ENCODE results near the gene ADAT3.

The ADAT3 gene

GRCh38 chr19:1942934-1943555, 37.8 kb downstream of the ADAT3 start:
- no peak for ATAC-seq

DNA sequence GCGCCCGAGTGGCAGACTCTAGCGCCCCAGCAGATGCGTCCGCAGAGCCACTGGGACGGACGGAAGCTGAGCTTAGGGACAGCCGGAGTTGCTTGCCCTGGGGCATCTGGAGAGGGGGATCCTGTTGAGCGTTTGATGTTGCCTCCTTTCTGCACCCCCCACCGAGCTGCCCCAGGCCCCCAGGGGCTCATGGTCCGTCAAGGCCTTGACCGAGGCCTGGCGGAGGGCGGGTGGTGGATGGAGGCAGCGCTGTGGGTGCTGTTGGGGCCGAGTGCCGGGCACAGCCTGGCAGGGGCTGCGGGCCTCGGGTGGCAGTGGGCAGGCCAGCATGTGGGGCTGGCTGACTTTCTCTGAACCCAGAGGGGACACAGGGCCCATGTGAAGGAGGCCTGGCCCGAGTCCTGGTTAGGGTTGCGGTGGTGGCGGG, 38.5 kb downstream of the ADAT3 start:
- no peak for ATAC-seq

- no peak for ATAC-seq
Observed at GRCh38 chr19:1944088-1944915, 39.1 kb downstream of the ADAT3 start.

- no peak for ATAC-seq
Observed at GRCh38 chr19:1944916-1945561, 39.8 kb downstream of the ADAT3 start.

DNA sequence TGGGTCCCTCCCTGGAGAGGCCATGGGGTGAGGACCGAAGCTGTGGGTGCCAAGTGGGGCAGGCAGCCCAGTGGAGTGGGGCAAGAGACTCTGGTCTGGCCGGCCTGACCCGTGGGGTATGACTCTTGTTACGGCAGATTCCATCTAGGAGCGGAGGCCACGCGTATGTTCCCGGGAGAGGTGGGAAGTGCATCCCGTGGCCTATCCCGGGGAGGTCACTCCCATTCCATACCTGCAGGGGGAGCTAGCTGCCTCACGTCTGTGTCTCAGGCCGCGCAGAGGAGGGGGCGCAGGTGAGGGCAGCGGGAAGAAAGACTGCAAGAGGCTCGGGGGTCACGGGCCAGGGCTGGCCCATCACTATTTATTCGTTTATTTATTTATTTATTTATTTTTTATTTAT, 40.7 kb downstream of the ADAT3 start:
- ATAC-seq, result no peak

- ATAC-seq, result no peak
Observed at GRCh38 chr19:1947651-1948209, 42.5 kb downstream of the ADAT3 start.

- no peak for ATAC-seq
Observed at GRCh38 chr19:1949304-1950101, 44.3 kb downstream of the ADAT3 start.

- ATAC-seq, result no peak
Observed at GRCh38 chr19:1950640-1951039, 45.4 kb downstream of the ADAT3 start.

GRCh38 chr19:1952635-1953034, 47.4 kb downstream of the ADAT3 start:
- no peak for ATAC-seq

DNA sequence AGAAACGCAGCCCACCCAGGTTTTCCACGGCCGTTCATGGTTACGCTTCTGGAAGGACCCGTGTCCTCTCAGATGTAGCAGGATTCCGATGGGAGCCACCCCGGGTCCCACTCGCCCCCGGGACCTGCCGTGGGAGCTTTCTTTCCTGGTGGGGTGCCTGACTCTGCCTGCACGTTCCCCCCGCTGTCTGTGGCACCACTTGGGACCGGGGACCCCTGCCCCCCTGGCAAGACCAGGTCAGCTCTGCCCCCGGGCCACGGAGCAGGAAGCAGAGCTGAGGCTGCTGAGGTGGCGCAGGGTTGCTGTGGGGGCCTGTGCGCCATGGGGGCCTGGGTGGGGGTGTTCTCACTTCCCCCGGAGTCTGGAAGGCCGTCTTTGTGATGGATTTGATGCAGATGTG, 47.8 kb downstream of the ADAT3 start:
- no peak for ATAC-seq

DNA sequence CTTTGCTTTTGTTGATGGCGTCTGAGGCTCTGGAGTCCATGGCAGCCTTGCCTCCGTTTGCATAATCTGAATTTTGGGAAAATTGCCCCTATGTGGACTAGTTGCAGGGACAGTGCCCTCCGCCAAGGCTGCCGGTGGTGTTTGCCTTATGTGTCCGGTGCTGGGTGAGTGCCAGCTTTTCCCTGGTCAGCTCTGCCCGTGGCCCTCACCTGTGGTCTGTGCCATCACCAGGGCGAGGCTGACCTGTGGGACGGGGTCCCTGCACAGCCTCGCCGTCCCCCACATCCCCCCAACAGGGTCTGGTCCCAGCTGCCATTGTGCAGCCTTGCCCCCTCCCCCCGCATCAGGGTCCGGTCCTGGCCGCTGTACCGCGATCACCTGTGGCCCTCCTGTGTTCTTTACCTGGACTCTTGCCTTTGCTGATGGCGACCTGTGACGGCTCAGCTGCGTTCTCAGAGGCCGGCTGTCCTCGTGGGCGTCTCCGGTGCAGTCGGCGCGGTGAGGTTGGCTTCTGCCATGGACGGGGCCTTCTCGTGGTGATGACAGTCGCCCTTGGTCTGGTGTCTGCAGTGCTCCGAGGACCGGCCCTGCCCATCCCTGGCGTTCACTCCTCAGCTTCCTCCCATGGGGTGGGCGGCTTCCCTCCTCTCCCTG, 48.4 kb downstream of the ADAT3 start:
- no peak for ATAC-seq

DNA sequence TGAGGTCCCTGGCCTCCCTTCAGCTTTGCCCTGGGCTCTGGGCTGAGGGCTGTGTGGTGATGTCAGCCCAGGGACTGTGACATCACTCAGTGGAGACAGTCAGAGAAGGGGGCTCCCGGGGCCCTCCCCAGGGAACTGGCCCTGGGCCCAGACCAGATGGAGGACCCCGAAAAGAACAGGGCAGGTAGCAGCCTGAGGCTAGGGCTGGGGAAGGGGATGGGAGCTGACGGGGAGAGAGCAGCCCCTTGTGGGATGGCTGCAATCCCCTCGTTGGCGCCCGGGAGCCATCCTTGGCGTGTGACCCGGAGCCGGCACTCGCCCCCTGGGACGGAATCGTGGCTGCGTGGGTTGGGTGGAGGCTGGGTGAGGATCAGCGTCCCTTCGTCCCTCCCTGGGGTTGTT, 49.3 kb downstream of the ADAT3 start:
- ATAC-seq, result no peak

- no peak for ATAC-seq
Observed at GRCh38 chr19:1955171-1956121, 50.2 kb downstream of the ADAT3 start.

DNA sequence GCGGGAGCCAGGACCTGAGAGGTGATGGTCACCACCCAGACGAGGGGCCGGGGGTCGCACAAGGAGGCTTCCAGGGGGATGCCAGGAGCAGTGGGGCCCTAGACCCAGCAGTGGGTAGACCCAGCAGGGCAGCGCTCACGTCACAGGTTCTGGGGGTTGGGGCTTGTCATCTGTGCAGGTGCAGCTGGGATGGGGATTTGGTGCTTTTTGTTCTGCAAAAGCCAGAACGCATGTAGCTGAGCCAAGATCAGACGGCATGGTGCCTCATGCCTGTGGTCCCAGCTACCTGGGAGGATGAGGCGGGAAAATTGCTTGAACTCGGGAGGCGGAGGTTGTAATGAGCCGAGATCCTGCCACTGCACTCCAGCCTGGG, 50.9 kb downstream of the ADAT3 start:
- ATAC-seq, result no peak

- ATAC-seq, result no peak
Observed at GRCh38 chr19:1956868-1957492, 51.8 kb downstream of the ADAT3 start.

DNA sequence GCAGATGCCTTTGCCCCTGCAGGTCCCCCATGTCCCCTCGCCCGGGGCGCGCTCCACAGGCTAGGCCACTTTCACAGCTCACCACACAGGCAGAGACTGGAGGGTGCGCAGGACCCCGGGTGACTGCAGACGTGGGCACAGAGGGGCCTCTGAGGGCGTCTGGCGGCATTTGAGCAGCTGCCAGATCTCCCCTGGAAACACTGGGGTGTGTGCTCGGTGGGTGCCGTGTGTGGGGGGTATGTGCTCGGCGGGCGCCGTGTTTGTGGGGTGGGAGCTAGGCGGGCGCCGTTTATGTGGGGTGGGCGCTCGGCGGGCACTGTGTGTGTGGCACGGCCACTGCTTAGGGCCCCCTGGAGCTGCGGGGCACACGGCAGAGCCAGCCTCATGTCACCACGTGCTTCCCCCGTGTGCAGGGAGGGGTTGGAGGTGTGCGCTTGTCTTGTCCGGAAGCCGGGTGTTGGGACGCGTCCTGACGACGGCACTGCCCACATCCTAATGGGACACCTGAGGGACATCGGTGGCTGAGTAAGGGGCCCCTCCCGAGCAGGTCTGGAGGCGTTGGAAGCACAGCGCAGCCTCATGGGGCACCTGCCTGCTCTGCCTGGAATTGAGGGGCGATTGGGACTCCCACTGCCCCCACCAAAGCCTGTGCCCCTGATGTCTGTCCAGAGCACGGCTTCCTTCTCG, 52.5 kb downstream of the ADAT3 start:
- no peak for ATAC-seq

DNA sequence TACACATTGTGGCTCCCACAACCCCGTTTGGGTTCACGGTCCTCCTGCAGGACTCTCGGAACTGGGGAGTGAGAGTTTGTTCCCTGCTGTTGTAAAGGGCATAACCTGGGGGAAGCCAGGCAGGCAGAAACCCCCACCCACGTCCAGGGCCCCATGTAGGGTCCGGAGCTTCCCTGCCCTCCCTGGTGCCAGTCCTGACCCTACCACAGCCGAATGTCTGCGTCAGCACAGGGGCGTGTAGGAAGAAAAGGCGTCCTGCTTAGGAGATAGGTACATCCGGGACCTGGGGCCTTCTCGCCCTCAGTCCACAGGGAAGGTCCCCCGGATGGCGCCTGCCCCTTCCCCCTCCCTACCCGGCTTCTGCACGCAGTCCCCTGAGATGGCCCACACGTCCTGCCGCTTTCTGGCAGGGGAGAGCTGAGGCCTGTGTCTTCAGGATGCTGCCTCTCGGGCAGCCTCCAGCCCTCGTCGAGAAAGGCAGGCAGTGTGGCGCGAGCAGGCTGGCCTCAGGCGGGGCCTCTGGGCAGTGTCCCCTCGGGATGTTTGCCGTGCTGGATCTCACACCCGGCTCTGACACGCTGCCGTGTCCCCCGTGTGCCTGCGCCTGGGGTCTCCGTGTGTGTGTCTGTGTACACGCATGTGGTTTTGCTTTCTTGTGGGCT, 54.9 kb downstream of the ADAT3 start:
- no peak for ATAC-seq

DNA sequence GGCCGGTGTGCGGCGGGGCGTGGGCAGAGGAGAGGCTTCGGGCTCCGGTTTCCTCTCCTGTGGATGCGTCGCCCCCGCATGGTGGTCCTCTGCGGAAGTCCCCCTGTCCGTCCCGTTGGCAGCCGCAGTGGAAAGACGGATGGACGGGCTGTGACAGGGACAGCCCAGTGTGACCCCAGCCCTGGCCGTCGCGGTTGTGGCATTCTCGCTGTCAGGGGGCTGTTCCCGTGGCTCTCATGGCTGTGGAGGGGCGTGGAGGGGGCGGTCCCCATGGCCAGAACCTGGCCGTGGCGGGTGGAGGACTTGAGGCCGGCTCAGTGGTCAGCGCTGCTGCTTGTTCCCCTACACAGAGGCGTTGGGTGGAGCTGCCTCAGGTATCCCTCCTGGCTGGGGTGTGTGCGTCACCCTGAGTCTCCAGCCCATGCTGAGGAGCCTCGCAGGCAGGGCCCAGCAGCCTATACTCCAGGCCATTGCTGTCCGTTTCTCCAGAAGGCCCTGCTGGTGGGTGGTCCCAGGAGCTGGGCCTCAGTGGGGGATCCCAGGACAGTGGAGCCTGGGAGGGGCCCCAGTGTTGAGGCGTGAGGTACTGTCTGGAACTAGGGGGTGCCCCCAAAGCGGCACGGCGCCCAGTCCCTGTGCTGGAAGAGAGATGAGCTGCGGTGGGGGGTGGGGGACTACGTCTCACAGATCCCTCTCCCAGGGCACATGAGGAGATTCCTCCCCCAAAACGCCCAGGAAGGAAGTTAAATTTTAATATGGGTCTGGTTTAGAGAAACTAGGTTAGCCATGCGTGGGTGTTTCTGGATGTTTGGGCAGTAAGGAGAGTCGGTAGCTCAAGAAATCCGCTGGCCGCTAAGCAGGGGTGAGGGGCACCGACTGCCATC, 56.0 kb downstream of the ADAT3 start:
- ATAC-seq, result no peak
